NCI-H748 (cell line): ENCODE data around the gene TTLL10.
"Not testable (repeated sequence)": the region's sequence is repeated elsewhere in the genome, so short reads cannot be mapped to it uniquely, and the experiment has no call there.

Experiments
- DNase-seq: peaks from one replicate; lab custom pipeline; 2025; ENCODE audit not compliant: unreplicated experiment; lab: John Stamatoyannopoulos, UW

TTLL10 gene

DNA sequence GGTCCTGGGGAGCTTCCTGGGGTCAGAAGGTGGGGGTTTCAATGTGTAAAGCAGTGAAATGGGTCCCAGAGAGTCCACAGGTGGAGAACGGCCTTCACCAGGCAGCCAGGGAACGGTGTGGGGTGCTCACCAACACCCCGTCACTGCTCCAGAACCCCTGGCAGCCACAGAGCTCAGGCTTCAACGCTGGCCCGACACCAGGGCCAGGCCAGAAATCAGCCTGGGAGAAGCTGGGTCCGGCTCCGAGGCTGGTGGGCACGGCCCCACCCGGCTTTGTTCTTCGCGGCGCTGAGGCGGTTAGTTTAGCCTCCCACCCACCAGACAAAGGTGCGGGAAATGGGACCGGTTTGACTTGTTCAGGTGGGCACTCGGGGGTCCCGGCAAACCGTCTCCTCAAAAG is 33.0 kb upstream of the TTLL10 start:
- DNase-seq: no peak

DNA sequence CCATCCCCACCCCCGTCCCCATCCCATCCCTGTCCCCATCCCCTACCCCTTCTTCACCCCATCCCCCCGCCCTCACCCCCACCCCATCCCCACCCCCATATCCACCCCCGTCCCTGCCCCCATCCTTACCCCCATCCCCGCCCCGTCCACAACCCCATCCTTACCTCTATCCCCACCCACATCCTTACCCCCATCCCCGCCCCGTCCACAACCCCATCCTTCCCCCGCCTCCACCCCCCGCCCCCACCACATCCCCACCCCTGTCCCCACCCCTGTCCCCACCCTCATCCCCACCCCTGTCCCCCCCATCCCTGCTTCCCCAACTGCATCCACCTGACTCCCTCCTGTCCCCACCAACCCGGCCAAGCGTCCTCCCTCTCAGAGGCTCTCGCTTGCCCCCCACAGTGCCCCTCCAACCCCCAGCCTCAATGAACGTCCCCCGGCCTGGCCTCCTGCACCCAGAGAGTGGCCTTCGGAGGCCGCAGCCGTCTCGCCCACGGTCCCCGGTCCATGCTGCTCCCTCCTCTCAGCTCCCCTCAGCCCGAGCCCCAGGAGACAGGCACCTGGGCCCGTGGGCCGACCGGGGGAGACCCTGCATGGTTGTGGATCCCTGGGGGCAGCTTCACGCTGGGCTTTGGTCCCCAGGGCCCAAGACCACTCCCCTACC is 32.3 kb upstream of the TTLL10 start:
- DNase-seq: no peak

DNA sequence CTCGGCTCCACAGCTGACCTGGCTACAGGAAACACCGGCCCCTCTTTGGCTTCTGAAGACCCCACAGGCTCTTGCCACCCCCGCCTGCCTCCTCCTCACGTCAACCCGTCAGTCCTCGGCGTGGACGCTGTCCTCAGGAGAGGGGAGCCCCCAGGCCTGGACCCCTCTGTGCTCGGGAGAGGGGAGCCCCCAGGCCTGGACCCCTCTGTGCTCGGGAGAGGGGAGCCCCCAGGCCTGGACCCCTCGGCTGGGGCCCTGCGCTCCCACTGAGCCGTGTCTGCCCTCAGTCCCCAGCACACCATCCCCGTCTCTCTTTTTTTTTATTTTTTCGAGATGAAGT is 31.8 kb upstream of the TTLL10 start:
- DNase-seq: no peak

DNA sequence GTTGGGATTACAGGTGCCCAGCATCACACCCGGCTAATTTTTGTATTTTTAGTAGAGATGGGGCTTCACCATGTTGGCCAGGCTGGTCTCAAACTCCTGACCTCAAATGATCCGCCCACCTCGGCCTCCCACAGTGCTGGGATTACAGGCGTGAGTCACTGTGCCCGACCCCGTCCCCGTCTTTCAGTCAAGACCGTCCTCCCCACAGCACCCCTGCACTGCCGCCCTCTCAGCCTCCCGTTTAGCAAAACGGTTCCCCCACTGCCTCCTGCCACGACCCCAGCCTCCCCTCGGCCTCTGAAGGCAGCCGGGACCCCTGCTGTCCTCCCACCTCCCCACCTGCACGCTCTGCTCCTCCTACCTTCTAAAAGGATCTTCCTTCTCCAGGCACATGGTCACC is 31.3 kb upstream of the TTLL10 start:
- not testable (repeated sequence) for DNase-seq

DNA sequence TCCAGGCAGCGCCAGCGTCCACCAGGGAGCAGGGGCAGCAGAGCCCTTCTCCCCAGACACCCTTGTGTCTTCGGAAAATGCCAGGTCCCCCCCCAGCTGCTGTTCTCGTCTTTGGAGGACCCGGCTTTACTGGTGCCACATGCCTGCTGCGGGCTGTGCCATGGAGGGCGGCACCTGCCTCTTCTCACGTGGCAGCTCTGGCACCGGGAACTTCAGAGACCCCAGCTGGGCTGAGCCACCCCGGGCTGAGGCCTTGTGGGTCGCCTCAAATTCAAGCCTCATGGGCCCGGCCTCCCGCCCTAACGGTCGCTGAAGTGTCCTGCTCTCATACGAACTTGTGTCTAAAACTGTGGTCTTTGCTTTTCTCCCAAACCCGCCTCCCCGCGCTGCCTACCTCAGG is 30.8 kb upstream of the TTLL10 start:
- DNase-seq: no peak

DNA sequence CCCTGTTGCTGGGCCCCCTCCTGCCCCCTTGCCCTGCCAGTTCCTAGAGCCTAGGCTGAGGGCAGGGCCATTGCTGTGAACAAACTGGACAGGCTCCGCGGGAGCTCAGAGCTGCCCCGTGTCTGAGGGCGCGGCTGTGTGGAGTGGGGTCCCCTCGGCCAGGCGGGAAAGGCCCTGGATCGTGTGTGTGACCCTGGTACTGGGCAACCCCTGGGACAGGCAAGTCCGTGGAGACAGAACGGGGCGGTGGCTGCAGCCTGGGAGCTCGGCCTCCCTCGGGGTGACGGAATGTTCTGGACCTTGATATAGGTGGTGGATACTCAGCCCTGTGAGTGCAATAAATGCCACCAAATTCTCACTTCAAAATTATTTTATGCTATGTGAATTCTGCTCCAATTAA is 30.0 kb upstream of the TTLL10 start:
- DNase-seq: no peak

DNA sequence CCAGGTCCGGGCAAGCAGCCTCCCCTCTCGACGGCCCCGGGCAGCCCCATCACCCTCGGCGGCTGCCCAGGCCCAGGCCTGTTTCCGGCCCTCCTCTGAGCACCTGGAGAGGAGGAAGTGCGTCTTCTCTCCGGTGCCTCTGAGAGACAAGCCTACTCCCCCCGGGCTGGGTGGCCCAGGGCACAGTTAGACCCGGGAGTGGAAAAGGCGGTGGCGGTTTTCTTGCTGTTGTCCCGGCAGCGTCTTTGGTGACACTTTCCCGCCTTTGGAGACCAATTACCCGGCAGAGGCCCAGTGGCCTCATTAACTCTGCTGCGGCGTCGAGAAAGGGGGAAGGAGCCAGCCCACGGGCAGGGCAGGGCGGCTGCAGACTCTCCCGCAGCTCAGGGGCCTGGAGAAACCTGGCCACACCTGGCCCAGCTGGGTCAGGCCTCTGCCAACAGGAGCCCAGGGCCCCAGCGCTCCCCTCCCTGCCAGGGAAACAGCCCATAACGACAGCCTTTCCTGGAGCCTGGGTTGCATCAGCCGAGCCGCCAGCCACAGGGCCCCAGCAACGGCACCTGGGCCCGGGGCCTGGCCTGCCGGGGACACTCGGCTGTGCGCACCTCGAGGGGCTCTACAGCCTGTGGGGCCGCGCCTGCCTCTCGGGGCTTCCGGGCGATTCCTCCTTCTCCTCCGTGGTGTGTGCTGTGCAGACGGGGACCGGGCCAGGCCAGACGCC is 29.4 kb upstream of the TTLL10 start:
- peak; percentile 81 for DNase-seq

DNA sequence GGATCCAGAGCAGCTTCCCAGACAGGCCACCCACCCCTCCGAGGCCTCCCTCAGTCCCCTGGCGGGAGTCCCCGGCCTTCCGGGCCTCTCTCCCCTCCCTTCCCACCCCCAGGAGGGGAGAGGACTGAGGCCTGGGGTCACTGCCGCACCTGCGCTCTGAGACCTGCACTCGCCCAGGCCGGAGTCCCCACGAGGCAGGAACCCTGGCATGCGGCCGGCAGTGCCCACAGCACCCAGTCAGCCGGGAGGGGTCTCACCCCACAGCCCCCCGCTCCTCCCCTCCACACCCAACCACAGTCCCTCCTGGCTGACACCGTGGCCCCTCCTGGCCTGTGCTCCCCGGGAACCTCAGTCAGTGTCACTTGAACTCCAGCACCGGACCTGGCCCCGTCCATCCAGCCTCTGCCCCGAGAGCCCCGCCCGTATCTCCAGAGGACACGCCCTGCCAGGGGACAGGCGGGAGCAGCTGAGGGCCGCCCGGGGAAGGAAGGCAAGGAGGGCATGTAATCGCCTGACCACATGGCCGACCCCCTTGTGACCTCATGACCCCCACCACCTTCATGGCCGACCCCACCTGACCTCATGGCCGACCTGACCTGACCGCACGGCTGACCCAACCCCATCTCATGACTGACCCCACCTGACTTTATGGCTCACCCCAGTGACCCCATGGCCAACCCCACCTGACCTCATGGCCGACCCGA is 28.7 kb upstream of the TTLL10 start:
- DNase-seq: no peak

DNA sequence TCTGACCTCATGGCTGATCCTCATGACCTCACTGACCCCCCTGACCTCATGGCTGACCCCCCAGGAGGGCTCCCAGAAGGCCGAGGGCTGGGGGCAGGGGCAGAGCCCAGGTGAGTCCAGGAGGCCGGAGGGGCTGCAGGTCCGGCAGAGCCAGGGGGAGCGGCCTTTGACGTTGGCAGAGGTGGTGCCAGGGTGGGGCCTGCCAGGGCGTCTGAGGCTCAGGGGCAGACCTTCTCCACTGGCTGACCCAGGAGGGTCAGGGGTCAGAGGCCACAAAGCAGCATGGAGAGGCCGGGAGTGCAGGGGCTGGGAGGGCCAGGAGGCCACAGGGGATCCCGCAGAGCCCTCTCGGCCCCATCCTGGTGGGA is 28.1 kb upstream of the TTLL10 start:
- DNase-seq: no peak

DNA sequence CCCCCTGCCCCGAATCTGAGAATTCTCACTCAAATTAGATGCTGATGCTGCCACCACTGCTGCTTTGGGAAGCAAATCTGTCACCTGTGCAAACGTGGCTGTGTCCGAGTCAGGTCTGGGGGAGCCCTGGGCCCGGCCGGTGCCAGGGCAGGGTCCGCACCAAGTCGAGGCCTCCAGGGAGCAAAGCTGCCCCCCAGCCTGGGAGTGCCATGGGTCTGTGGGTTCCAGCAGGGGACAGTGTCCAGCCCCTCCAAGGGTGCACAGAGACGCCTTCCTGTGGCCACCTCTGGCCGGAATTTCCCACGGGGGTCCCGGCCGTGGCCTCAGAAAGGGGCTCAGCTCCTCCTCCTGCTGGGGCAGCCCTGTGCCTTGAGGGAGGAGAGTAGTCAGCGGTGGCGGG is 27.7 kb upstream of the TTLL10 start:
- no peak for DNase-seq

DNA sequence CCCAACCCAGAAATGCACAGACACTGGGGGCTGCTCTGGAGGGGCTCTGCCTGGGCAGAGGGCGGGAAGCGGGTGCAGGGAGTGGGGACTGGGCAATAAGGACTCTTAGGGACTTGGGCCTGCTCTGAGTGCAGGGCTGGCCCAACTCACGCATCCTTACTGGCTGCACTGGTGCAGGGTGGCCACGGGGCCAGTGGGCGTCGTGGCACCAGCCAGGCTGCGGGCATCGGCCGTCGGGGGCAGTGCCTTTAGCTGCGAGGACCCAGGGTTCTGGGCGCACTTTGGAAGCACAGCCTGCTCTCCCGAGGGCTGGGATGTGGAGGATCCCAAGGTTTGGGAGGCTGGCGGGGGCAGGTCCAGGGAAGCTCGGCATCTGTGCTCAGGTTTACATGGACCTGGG is 27.1 kb upstream of the TTLL10 start:
- DNase-seq: no peak

DNA sequence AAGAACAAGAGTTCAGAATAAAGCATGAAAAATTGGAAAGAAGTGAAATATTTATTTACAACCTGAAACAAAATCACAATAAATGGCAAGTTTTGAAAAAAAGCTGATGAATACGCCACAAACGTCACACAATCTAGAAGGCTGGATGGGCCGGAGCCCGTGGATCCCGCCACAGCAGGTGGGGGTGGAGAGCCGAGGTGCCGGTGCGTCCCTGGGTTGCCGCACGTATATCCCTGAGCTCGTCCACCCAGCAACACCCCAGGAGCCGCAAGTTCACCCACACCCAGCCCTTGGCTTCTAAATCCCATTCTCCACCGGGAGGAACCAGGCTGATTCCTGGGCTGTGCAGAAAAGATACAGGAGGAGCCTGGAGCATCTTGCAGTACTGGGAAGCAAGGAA is 25.6 kb upstream of the TTLL10 start:
- DNase-seq: no peak

DNA sequence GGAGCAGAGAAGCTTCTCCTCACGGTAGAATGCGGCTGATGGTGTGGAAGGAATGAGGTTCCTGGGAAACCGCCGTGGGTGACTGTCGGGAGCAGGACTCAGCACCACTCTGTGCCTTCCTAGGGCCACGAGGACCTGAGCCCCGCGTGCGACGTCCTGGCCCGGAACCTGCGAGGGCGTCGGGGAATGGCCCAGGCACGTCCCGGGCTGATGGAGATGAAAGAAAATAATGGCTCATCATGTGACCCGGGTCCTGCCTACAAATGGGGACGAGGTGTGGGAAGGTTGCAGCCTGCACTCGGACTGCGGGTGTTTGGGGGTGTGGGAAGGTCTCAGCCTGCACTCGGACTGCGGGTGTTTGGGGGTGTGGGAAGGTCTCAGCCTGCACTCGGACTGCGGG is 25.1 kb upstream of the TTLL10 start:
- DNase-seq: no peak

DNA sequence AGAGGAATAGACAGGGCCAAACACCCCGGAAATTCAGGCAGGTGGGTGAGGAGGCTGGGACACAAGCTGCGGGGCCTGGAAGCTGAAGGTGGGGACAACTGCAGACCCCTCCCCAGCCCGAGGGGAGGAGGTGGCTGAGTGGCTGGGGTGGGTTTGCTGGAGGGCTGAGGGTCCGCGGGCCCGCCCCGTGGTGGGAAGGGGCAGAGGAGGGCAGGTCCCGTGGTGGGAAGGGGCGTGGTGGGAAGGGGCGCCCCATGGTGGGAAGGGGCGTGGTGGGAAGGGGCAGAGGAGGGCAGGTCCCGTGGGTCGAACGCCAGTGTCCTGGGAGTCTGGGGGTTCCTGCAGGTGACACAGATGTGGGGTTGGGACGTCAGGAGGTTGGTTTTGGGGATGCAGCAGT is 24.3 kb upstream of the TTLL10 start:
- DNase-seq: no peak

DNA sequence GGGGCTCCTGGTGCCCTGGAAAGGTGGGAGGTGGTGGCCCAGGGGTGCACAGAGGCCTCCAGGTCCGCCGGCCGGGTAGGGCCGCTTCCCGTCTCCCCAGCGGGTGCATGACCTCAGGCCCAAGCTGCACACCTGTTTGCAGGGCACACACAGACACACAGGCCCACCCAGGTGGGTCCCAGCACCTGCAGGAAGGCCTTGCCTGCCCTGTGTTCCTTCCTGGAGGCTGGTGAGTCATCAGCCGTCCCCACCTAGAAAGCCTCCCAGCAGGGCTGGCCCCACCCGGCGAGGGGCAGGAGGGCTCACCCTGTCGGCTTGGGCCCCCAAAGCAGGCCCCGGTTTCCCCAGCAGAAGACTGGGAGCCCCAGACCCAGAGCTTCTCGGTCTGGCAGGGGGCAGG is 23.6 kb upstream of the TTLL10 start:
- DNase-seq: no peak

DNA sequence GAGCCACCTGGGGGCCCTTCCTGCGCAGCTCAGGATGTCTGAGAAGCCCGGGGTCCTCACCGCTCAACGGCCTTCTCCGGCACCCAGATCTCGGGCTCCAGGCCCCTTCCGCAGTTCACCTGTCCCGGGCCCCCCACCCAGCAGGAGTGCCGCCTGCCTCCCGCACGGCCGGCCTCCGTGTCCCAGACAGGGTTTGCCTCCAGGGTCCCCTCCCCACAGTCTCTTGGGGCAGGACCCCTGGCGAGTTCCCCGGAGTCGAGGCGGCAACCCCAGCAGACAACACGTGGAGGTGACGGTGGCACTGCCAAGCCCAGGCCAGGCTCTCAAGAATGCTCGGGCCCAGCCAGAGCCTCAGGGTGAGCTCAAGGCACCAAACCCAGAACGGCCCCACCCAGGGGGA is 22.4 kb upstream of the TTLL10 start:
- DNase-seq: no peak

DNA sequence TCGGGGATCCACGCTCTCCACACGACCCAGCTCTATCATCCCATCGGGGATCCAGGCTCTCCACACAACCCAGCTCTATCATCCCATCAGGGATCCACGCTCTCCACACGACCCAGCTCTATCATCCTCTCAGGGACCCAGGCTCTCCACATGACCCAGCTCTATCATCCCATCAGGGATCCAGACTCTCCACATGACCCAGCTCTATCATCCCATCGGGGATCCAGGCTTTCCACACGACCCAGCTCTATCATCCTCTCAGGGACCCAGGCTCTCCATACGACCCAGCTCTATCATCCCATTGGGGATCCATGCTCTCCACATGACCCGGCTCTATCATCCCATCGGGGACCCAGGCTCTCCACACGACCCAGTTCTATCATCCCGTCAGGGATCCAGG is 21.2 kb upstream of the TTLL10 start:
- not testable (repeated sequence) for DNase-seq

DNA sequence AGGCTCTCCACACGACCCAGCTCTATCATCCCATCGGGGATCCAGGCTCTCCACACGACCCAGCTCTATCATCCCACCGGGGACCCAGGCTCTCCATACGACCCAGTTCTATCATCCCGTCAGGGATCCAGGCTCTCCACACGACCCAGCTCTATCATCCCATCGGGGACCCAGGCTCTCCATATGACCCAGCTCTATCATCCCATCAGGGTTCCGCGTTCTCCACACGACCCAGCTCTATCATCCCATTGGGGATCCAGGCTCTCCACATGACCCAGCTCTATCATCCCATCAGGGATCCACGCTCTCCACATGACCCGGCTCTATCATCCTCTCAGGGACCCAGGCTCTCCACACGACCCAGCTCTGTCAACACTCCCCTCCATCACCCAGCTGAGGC is 20.5 kb upstream of the TTLL10 start:
- DNase-seq: not testable (repeated sequence)

DNA sequence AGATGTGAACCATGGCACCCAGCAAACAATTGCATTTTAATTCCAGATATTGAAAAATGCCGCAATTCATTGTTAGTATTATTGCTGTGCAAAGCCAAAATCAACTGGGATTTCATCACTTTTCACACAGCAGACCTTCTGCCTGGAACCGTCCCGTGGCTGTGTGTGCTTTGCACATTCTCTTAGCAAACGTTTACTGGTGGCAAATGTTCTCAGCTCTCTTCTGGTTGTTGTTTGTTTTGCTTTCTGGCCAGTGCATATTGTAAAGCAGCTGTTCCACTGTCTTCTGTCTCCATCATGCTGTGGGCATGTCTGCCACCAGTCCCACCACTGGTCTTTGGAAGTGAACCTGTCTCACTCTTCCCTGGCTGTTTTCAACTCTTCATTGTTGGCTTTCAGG is 19.8 kb upstream of the TTLL10 start:
- DNase-seq: no peak

DNA sequence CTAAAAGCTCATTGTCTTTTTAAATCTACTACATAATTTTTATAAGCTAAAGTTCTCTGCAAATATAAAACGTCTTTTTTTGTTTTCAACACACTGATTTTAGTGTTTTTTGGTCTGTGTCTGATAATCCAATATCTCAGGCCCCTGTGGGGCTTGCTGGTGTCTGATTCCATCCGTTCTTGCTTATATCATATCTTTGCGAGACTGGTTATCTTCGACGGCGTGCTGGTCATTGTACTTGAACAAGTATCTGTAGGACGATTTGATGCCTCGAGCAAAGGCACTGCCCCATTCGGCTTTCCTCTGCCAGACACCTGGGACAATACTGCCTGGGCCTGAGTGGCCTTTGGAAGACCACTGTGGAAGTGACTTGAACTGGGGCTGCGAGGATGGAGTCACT is 18.4 kb upstream of the TTLL10 start:
- DNase-seq: no peak

DNA sequence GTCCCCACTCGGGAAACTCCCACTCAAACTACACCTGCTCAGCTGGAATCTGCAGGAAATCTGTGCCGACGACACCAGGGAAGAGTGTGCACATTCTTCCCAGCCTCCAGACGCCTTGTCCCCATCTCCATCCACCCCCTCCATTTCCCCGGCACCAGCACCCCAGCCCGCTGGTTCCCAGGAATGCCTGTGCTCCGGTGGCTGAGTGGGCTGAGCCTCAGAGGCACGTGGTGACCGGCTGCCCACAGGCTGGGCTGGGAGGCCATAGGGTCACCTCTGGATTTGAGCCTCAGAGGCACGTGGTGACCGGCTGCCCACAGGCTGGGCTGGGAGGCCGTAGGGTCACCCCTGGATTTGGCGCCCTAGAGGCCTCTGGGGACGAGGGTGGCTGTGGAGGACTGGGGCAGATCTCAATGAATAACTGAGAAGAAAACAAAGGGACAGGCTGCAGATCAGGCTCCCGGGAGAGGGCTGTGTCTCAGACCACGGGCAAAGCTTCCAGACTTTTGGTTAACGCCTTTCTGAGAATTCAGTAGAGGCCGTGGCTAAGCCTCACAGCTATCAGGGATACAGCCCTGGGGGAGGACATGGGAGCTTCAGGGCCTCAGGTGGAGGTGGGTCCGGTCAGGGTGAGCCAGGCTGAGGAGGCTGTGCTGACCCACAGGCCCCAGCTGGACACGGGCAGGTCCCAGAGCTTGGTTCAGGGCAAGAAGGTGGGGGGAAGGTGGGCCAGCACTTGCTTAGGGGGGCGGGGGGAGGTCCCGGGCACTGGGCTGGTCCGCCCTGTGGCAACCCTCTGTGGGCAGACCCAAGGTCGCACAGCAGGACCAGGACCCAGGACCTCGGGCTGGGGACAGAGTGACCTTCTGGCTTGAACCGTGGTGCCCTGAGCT is 17.3 kb upstream of the TTLL10 start:
- DNase-seq: no peak

DNA sequence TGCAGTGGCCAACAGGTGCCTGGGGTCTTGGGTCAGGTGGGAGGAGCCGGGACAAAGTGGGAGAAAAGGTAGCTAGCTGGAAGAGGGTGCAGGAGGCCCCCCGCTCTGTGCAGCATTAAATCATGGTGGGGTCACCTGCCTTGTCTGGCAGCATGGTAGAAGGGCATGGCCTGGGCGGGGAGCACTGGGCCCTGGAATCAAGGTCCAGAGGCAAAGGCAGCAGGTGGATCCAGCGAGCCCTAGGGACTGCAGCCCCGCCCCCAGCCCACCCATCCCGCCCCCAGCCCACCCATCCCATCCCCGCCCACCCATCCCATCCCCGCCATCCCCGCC is 16.7 kb upstream of the TTLL10 start:
- DNase-seq: no peak
